Fibroblast of lung (primary cell): Measurements from ENCODE around the gene FKBP9. TPM values are rescaled to one million over a fixed set of nuclear protein-coding genes. Genes with fewer than 3 reads are reported as not detected.

Source experiments
- DNase-seq, 2 donors: peaks; one replicate each; pipeline versions ENCODE4 v3.0.0 to v3.0.0-alpha.2; 2010; ENCODE audit warnings: low read depth in 2 of 2
- H2AFZ ChIP-seq: 2 replicates; pipeline ENCODE4 v1.5.1; 2012; ENCODE audit warnings: low read length, control low read depth, inconsistent platforms
- H3K27ac ChIP-seq: 2 replicates; pipeline ENCODE4 v1.5.1; 2011; ENCODE audit warnings: low read length, control low read depth; ENCODE audit not compliant: insufficient read depth
- H3K27me3 ChIP-seq: 2 replicates; pipeline ENCODE4 v1.5.1; 2011; ENCODE audit warnings: mild to moderate bottlenecking, low read length; ENCODE audit not compliant: control insufficient read depth, insufficient read depth
- H3K36me3 ChIP-seq: 2 replicates; pipeline ENCODE4 v1.5.1; 2011; ENCODE audit warnings: low read length; ENCODE audit not compliant: control insufficient read depth, insufficient read depth
- H3K4me1 ChIP-seq: 2 replicates; pipeline ENCODE4 v1.5.1; 2011; ENCODE audit warnings: low read length; ENCODE audit not compliant: control insufficient read depth, insufficient read depth; ENCODE audit errors: extremely low read depth
- H3K4me2 ChIP-seq: 2 replicates; pipeline ENCODE4 v1.5.1; 2011; ENCODE audit warnings: low read length, control low read depth; ENCODE audit not compliant: insufficient read depth; ENCODE audit errors: extremely low read depth
- H3K4me3 ChIP-seq, 4 experiments: fragments of 200-600 bp in 1 of 4; sonication (generic) in 1 of 4; replicated peaks in 1 of 4; 2 replicates each; pipeline ENCODE4 v1.5.1; 2011 to 2016; ENCODE audit warnings: low read length in 4 of 4, low read depth in 3 of 4, mild to moderate bottlenecking in 3 of 4, control low read depth in 2 of 4, inconsistent platforms in 1 of 4, mixed read lengths in 1 of 4; ENCODE audit not compliant: insufficient read depth in 1 of 4; ENCODE audit errors: control extremely low read depth in 1 of 4
- H3K79me2 ChIP-seq: 2 replicates; pipeline ENCODE4 v1.5.1; 2012; ENCODE audit warnings: mild to moderate bottlenecking, low read length, inconsistent platforms; ENCODE audit not compliant: control insufficient read depth, insufficient read depth
- H3K9ac ChIP-seq: 2 replicates; pipeline ENCODE4 v1.5.1; 2011; ENCODE audit warnings: mild to moderate bottlenecking, low read length, control low read depth; ENCODE audit not compliant: insufficient read depth
- H3K9me3 ChIP-seq: 2 replicates; pipeline ENCODE4 v1.5.1; 2012; ENCODE audit warnings: low read depth, low read length; ENCODE audit not compliant: control insufficient read depth, insufficient read depth
- H4K20me1 ChIP-seq: 2 replicates; pipeline ENCODE4 v1.5.1; 2011; ENCODE audit warnings: low read length; ENCODE audit not compliant: control insufficient read depth, insufficient read depth; ENCODE audit errors: extremely low read depth
- EZH2 ChIP-seq: IDR thresholded peaks from 2 replicates; pipeline ENCODE4 v1.5.1; 2012; ENCODE audit warnings: low read length, control low read depth, mild to moderate bottlenecking; ENCODE audit errors: missing control alignments
- polyA plus RNA-seq, 2 donors: library from polyadenylated mRNA; depleted of rRNA in 1 of 2; stranded (reverse) in 1 of 2; unstranded in 1 of 2; fragments of >200 nt; gene quantifications; 2 replicates each; pipeline ENCODE4 v1.2.1, GENCODE V29; 2011 to 2012; ENCODE audit warnings: missing spikeins in 1 of 2
- total RNA-seq: library from RNA; depleted of rRNA; stranded (reverse); fragments of >200 nt; gene quantifications from 2 replicates; pipeline ENCODE4 v1.2.1, GENCODE V29; 2014
- TF ChIP-seq, protein P1 (sequence below), 2 donors: IDR thresholded peaks in 1 of 2; conservative IDR thresholded peaks in 1 of 2; 1 replicate in 1 of 2; 2 replicates in 1 of 2; pipeline ENCODE4 v1.5.1; 2011 to 2012; ENCODE audit warnings: low read length in 2 of 2, control low read depth in 1 of 2, inconsistent platforms in 1 of 2, low read depth in 1 of 2, mild to moderate bottlenecking in 1 of 2

FKBP9 gene
- total and polyA plus RNA-seq, 2 donors (not counting 1 experiment from before 2014, with no cell fraction given): 230 to 242 TPM

DNA sequence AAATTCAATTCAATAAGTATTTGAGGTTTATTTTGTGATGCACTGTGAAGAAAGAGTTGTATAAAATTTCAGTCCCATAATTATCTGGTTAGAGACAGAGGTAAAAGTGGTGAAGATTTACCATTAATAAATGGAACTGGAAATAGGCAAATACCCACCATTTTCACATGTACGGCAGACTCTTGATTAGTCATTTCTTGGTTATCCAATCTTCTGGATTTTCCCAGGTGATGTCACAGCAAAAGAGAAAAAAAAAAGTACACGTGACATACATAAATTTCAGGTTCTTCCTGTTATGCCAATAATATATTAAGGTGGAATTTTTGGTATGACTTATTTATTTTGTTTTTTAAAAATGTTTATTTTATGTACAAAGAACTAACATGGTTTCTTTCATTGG lies 78.5 kb downstream of the FKBP9 start:
- Histone ChIP-seq H3K36me3 (no peaks in the 10 kb centered on the region), H3K27ac (no peak overlapping the region), H4K20me1 (no peaks in the 10 kb centered on the region), H3K9ac (no peak overlapping the region), H3K4me1 (peaks cover 5% of the 10 kb centered on the region), H3K27me3 (no peaks in the 10 kb centered on the region), H3K9me3 (no peaks in the 10 kb centered on the region), H3K79me2 (peaks cover 43% of the 10 kb centered on the region), H3K4me2 (no peak overlapping the region), H3K4me3 (no peak overlapping the region), H2AFZ (no peak overlapping the region)
- TF ChIP-seq, protein P1, sequence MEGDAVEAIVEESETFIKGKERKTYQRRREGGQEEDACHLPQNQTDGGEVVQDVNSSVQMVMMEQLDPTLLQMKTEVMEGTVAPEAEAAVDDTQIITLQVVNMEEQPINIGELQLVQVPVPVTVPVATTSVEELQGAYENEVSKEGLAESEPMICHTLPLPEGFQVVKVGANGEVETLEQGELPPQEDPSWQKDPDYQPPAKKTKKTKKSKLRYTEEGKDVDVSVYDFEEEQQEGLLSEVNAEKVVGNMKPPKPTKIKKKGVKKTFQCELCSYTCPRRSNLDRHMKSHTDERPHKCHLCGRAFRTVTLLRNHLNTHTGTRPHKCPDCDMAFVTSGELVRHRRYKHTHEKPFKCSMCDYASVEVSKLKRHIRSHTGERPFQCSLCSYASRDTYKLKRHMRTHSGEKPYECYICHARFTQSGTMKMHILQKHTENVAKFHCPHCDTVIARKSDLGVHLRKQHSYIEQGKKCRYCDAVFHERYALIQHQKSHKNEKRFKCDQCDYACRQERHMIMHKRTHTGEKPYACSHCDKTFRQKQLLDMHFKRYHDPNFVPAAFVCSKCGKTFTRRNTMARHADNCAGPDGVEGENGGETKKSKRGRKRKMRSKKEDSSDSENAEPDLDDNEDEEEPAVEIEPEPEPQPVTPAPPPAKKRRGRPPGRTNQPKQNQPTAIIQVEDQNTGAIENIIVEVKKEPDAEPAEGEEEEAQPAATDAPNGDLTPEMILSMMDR (conservative IDR thresholded peaks at IDR 0.05 in 1 of 2, IDR thresholded peaks at IDR 0.05 in 1 of 2; ENCODE audit: low read depth in 1 of 2, low read length in 2 of 2): no peak
- TF ChIP-seq EZH2: no peak
- DNase-seq: no peak

DNA sequence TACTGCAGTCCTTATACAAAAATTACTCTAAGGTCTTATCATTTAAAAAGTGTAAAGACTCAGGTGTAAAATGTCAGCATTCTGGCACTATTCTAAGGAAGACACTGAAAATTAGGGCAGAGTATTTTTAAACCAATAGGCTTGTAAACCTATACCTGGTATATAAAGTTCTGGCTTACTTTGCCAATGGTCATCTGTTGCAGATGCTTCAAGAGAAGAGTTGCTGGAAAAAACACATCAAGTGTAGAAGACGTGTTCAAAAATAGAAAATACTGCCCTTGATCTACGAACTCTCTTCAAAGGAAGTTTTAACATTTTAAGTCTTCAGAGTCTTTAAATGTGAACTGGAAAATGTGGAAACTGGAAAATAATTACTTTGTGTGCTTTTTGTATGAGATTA lies 81.4 kb downstream of the FKBP9 start:
- Histone ChIP-seq H3K79me2 (peaks cover 54% of the 10 kb centered on the region), H3K9me3 (no peaks in the 10 kb centered on the region), H3K9ac (peak overlapping the region; percentile 13), H3K4me2 (peak overlapping the region; percentile 99), H3K27ac (peak overlapping the region; percentile 18), H3K4me3 (peak overlapping the region; percentile 21 to 71 (median 43)), H2AFZ (no peak overlapping the region), H3K27me3 (no peaks in the 10 kb centered on the region), H4K20me1 (no peaks in the 10 kb centered on the region), H3K4me1 (peaks cover 5% of the 10 kb centered on the region), H3K36me3 (no peaks in the 10 kb centered on the region)
- DNase-seq: no peak
- no peak for TF ChIP-seq EZH2
- TF ChIP-seq, protein P1 (conservative IDR thresholded peaks at IDR 0.05 in 1 of 2, IDR thresholded peaks at IDR 0.05 in 1 of 2; ENCODE audit: low read depth in 1 of 2, low read length in 2 of 2): no peak

GRCh38 chr7:33039257-33039902 lies 82.1 kb downstream of the FKBP9 start:
- Histone ChIP-seq H3K79me2 (peaks cover 57% of the 10 kb centered on the region), H3K9ac (peak overlapping the region; percentile 32), H2AFZ (no peak overlapping the region), H3K27me3 (no peaks in the 10 kb centered on the region), H3K4me1 (peaks cover 5% of the 10 kb centered on the region), H4K20me1 (no peaks in the 10 kb centered on the region), H3K9me3 (no peaks in the 10 kb centered on the region), H3K27ac (peak overlapping the region; percentile 18), H3K36me3 (no peaks in the 10 kb centered on the region), H3K4me2 (peak overlapping the region; percentile 99), H3K4me3 (peak overlapping the region; percentile 21 to 71 (median 43))
- TF ChIP-seq EZH2: no peak
- TF ChIP-seq, protein P1 (conservative IDR thresholded peaks at IDR 0.05 in 1 of 2, IDR thresholded peaks at IDR 0.05 in 1 of 2; ENCODE audit: low read depth in 1 of 2, low read length in 2 of 2): no peak
- peak in 1 of 2 donors; percentile 49 for DNase-seq
